ENCODE measurements around the gene KCNJ12. TPM values are rescaled to one million over a fixed set of nuclear protein-coding genes. Genes with fewer than 3 reads are reported as not detected.
"Not testable (repeated sequence)": the region's sequence is repeated elsewhere in the genome, so short reads cannot be mapped to it uniquely, and the experiment has no call there.

Gene KCNJ12
- total RNA-seq, 1 donor from 2014 or later: 11.4 TPM

DNA sequence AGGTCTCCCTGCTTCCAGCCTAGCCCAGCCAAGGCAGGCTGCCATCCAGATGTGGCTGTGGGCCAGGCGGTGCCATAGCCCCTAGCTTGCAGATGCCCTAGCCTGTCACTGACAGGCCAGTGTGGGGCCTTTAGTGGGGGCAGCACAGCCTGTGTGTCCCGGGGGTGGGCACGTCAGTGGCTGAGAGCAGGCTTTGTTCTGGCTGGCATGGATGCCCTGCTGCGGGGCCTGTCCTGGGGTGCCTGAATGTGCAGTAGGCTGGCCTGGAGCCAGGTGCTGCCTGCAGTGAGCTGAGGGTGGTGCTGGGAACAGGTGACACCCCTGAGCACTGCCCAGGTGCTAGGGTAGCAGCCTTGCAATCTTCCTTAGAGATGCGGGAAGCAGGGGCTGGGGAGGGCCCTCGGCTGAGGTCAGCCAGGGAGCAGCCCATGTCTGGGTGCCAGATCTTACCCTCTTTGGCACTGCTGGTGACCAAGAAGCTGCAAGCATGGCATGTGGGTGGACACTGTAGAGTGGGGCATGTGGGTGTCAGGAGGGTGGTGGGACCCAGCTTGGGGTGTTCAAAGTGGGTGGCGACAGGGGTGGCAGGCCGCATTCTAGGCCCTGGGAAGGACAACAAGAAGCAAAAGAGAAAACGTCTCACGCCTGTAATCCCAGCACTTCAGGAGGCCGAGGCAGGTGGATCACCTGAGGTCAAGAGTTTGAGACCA lies 37.6 kb downstream of the KCNJ12 start:
- peak; percentile 35 for ATAC-seq
- DNase-seq; intact Hi-C loops (cut with micrococcal nuclease): not testable (repeated sequence)

DNA sequence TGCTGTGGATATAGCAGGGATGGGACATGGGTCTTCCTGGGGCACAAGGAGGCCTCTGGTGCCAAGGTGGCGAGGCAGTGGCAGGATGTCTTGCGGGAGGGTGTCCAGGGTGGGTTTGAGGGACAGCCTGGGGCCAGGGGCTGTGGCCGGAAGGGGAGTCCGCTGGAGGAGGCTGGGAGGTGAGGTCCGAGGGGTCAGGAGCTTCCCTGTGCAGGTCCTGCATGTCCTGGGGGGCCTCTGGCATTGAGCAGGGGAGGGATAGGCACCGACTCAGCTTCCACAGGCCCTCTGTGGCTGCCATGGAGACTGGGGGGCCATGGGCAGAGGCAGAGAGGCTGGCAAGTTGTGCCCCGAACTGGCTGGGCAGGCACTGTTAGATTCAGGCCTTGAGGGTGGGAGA lies 38.5 kb downstream of the KCNJ12 start:
- intact Hi-C loops (cut with micrococcal nuclease); ATAC-seq: not testable (repeated sequence)
- peak; percentile 13 for DNase-seq

DNA sequence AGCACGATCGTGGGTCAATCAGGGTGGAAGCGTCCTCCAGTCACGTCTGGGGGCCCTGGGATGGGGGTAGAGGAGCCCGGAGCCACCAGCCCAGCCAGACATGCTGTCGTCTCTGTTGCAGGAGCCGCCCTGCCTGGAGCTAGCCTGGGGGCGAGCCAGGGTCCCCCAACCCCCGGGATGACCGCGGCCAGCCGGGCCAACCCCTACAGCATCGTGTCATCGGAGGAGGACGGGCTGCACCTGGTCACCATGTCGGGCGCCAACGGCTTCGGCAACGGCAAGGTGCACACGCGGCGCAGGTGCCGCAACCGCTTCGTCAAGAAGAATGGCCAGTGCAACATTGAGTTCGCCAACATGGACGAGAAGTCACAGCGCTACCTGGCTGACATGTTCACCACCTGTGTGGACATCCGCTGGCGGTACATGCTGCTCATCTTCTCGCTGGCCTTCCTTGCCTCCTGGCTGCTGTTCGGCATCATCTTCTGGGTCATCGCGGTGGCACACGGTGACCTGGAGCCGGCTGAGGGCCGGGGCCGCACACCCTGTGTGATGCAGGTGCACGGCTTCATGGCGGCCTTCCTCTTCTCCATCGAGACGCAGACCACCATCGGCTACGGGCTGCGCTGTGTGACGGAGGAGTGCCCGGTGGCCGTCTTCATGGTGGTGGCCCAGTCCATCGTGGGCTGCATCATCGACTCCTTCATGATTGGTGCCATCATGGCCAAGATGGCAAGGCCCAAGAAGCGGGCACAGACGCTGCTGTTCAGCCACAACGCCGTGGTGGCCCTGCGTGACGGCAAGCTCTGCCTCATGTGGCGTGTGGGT lies 39.2 kb downstream of the KCNJ12 start:
- ATAC-seq; intact Hi-C loops (cut with micrococcal nuclease): not testable (repeated sequence)
- DNase-seq: peak; percentile 25

DNA sequence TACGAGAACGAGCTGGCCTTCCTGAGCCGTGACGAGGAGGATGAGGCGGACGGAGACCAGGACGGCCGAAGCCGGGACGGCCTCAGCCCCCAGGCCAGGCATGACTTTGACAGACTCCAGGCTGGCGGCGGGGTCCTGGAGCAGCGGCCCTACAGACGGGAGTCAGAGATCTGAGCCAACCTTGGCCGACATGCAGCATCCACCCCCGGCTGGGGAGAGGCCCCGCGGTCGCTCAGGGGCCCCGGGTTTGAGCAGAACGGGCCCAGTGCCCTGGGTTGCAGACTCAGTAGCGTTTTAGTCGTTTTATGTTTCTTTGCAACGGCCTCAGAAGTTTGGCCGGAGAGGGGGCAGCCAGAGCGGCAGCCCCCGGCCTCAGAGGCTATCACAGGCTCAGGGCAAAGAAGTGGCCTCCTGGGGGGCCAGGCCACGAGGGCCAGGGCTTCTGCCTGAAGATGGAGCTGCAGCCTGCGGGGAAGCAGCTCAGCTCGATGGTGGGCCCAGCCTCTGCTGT lies 40.4 kb downstream of the KCNJ12 start:
- ATAC-seq; intact Hi-C loops (cut with micrococcal nuclease): not testable (repeated sequence)
- peak; percentile 26 for DNase-seq

DNA sequence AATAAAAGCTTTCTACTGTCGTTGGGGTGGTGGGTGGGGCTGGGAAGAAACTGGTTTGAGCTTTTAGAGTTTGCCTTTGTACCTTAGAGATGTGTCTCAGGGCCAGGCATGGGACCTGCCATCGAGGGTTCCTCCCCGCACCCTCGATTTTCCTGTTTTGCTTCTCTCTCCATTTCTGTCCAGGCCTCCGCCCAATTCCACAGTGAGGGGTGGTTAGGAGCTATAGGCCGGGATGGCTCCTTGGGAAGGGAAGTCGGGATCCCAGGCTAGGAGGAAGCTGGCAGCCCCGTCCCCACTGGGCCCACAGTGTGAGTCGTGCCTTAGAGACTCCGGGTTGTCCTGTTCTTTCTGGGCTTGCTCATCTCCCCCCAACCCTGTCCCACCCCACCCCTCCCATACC lies 41.2 kb downstream of the KCNJ12 start:
- intact Hi-C loops (cut with micrococcal nuclease); ATAC-seq: not testable (repeated sequence)

DNA sequence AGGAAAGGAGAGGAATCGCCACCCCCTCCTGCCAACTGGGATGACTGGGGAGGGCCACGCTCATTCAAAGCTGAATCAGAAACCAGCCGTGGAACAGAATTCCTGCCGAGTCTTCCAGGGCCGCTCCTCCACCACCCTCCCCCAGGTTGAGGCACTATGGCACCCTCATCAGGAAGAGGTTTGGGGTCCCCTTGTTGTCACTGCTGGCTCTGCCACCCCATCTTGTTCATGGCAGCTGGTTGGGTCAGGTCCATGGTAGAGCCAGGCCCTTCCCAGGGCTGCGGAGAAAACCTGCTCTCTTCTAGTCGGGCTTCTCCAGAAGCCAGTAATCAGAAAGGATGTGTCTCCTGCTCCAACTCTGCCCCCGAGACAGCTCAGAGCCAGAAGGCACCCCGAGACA lies 41.8 kb downstream of the KCNJ12 start:
- no peak for DNase-seq
- intact Hi-C loops (cut with micrococcal nuclease): no loop called here

More for the DNA sequence above, 41.2 kb downstream of the KCNJ12 start:
- peak; percentile 16 for DNase-seq

DNA sequence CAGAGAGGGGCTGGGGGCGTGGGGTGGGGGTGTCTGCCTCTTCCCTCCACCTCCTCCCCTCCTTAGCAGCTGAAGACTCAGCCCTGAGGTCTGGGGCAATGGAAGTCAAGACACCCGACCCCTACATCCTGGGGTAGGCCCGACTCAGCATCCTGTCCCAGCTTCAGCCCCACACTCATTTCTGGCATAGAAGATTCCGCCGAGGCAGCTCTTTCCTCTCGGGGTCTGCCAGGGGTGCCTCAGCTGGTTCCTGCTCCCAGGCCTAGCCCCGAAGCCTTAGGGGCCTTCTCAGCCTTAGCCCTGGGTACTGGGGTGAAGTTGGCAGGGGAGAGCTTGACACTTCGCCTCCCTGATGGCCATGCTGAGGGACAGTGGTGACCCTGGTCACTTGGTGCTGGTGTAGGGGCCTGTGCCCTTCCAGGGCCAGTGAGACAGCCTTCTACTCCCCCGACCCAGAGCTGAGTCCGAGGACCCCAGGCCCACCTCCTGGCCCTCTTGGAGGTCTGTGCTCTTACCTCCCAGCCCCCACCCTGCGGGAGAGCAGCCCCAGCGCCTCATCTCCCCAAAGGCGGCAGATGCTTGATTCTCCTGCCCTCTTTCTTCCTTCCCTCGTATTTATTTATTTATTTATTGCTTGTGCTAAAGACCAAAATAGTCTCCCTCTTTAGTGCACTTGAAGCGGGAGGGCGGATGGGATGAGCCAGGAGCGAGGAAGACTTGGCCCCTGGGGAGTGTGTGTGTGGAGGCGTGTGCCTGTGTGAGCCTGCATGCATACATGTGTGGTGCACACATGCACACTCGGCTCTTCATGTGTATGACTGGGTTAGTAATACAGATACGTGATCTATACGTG lies 42.5 kb downstream of the KCNJ12 start:
- no peak for ATAC-seq
- intact Hi-C loops (cut with micrococcal nuclease): no loop called here
- DNase-seq: peak; percentile 14

More for the DNA sequence above, 41.8 kb downstream of the KCNJ12 start:
- no peak for ATAC-seq

DNA sequence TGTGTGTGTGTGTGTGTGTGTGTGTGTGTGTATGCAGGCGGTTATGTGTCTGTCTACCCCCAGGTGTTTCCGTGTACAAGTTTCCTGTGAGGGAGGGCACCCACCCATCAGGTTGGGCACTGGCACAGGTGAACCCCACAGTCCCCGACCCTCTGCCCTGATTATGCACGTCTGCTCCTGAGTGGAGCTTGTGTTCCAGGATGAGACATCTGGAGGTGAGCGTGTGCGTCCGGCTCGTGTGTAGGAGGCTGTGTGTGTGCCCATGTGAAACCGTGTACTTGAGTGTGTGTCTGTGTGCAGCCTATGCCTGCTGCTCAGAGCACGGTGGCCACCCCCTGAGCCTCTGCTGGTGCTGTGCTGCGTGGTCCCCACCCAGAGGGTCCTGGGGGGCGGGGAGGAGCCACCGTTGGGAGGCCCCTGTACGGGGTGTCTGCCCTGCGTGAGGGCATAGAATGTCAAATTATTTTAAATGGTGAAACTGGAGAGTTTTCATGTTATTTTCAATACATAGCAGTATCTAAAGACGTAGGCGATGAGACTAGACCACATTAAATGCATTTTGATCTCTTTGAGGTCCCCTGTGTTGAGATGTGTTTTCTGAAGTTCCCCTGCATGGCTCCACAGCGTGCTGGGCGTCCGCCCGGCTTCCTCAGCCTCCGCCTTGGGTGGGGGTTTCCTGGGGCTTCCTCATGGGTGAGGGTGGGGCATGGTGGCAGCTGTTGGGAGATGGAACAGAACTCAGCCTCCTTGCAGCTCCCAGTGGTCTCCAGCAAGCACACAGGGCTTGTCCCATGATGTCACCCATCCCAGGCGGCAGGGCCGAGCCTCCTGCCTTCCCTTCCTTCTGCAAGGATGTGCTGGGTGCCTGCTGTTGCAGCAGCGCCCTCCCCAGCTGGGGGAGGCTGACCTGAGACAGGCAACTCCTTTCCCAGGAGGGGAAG lies 43.4 kb downstream of the KCNJ12 start:
- DNase-seq: peak; percentile 31
- peak; percentile 36 for ATAC-seq
- intact Hi-C loops (cut with micrococcal nuclease): no loop called here

DNA sequence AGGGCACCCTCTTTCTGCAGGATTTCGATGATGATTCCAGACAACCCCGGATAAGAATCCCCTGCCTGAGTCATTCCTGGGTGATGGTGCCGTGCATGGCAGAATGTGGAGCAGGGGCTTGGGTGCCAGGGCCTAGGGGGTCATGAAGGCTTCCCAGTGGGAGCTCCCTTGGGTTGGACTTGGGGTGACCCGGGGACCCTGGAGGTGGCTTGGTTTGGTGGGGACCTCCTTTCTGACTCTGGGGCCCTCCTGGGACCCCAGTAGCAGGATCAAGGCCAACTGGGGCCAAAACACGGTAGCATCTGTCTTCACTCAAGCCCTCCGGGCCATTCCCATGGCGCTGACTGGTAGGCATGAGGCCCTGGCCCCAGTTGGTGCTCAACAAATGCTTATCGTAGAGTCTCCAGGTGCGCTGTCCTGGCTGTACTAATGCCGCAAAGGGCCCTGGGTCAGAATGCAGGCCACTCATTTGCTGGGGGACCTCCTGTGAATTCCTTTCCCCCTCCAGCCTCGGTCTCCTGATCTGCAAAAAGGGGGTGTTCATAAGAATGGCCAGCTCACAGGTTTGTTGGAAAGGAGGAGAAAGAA lies 44.4 kb downstream of the KCNJ12 start:
- DNase-seq; intact Hi-C loops (cut with micrococcal nuclease): not testable (repeated sequence)

DNA sequence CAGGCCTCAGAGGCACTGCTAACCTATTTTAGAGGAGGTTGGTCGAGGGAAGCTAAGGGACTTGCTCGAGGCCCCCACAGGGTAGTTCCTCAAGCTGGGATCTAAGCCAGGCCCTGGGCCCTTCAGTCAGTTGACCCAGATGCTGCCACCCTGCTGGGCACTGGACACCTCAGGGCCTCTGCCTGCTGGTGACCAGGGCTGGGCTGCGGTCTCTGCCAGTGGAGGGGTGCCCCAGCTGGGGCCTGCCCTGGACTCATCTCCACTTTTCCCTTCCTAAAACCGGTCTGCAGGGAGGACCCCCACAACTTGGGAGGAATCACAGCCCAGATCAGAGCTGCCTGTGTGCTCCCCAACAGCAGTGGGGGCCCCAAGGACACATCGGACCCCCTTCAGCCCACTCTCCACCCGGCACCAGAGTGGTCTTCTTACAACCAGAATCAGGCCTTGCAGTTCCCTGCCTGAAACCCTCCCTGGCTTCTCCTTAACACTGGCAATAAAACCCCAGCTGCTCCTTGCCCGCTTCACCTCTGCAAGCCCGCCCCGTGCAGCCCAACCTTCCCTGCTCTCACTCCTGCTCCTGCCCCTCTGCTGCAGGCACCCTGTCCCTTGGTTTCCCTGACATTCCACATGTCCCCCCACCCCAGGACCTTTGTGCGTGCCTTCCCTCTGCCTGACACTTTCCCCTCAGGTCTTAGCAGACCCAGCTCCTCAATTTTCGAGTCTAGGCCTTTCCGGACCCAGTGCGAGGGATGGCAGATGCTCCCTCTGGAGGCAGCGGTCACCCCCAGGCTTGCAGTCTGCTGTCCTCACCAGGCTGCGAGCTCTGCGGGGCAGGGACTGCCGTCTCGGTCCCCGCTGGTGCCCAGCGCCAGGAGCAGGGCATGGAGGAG lies 45.5 kb downstream of the KCNJ12 start:
- intact Hi-C loops (cut with micrococcal nuclease): not testable (repeated sequence)
- DNase-seq: peak; percentile 29
- peak; percentile 6 for ATAC-seq

More for the DNA sequence above, 44.4 kb downstream of the KCNJ12 start:
- not testable (repeated sequence) for ATAC-seq

DNA sequence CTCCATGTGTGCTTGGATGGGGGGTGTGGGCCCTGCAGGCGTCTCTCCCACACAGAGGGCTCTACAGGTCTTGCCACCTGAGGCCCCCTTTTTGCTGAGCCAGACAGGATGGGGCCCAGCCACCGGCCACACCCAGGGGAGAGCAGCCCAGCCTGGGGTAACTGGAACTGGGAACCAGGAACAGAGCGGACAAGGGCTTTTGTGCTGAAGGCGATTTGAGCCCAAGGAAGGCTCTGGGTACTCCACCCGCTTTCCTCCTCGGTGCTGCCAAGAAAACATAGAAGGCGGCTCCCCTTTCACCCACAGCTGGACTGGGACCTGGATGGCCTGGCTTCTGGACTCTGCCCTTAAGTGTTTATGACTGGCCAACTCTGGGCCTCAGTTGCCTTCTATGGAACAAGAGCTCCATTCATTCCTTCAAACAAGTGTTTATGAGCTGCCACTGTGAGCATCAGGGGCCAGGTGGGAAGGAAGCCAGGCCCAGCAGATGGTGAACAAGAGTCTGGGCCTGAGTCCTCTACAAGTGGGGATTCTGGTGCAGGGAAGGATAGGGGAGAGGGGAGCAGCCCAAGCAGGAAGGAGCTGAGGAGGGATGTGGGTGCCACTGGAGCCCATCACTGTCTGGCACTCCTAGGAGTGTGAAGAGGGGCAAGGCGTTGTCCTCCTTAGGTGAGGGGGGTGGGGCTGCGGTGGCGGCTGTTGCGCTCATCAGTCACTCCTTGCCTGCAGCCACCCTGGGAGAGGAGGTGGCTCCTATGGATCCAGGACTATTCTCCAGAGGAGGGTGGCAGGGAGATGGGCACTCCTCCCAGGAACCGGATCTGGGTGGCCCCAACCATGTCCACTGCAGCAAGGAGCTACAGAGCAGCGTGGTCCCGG lies 46.4 kb downstream of the KCNJ12 start:
- intact Hi-C loops (cut with micrococcal nuclease): not testable (repeated sequence)
- ATAC-seq (peak; percentile 35), DNase-seq (peak; percentile 18)

DNA sequence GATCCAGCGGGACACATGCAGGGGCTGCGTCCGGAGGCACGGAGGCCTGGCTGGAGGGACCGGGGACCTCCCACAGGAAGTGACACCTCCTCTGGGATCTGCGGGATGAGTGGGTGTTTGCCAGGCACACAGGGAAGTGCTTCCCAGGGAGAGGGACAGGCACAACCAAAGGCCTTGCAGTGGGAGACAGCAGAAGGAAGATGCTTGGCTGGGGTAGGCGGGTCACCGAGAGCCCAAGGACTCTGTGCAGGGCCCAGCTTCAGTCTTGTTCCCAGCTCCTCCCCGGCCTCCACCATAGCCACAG lies 47.0 kb downstream of the KCNJ12 start:
- ATAC-seq (peak; percentile 8), DNase-seq (peak; percentile 23)
- intact Hi-C loops (cut with micrococcal nuclease): not testable (repeated sequence)

DNA sequence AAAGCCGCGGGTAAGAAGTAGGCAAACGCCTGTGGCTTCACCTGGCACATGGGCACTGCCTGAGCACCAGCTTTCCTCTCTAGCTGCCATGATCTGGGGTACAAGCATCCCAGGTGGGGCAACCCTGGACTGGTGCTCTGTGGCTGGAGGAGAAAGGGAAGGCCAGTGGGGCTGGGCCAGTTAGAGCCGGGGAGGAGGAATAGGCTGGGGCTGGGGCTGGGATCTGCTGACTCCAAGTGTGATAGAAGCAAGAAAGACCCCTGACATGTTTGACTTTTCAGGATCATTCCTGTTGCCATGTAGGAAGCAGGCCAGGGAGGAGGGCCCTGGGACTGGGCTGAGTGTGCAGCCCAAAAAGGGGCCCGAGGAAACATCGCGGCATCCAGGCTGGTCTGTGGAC lies 48.5 kb downstream of the KCNJ12 start:
- ATAC-seq; DNase-seq; intact Hi-C loops (cut with micrococcal nuclease): not testable (repeated sequence)

DNA sequence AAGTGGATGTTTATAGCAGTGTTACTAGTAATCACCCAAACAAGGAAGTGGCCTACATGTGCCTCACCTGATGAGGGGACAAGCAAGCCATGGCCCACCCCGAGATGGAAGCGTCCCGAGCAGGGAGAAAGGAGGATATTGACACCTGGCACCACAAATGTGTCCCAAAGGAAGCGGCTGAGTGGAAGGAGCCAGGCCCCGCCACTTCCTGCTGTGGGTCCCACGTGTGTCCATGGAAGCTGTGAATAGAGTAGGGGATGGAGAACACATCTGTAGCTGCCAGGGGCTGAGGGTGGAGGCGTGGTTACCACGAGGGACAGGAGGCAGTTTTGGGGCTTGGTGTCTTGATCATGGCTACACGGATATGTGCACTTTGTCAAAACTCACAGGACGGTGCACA lies 49.2 kb downstream of the KCNJ12 start:
- DNase-seq: peak; percentile 17
- intact Hi-C loops (cut with micrococcal nuclease): no loop called here
- no peak for ATAC-seq

DNA sequence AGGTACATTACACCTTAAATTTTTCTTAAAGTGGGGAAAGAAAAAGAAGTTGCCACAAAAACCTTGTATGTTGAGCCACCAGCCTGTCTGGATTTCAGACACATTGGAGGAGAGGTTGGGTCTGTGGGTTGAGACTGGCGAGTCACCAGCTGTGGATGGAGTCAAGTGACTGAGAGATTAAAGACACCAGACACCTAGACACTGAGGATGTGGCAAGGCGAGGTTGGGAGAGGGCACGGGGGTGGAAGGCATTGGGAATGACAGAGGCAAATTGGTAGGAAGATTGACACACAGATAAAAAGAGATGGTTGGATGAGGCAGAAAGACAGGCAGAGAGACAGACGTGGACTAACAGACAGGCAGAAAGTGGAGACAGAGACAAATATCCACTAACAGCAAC lies 49.6 kb downstream of the KCNJ12 start:
- no peak for ATAC-seq
- intact Hi-C loops (cut with micrococcal nuclease): no loop called here
- no peak for DNase-seq

DNA sequence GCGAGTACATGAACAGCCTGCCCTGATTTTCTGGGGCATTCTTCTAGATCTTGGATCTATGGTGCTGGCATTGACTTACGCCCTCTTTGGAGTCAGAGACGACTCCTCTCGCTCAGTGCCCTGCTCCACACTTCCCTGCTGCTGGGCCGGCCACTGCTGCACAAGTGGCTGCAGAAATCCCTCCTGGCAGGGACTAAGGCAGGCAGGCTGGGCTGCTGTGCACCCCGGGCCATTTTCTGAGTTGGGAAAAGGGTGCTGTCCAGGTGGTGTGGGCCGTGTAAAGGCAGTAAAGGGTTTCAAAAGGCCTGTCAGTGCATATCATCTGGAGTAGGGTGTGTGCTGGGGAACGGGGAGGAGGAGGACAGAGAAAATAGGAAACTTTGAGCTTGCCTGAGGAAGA lies 50.1 kb downstream of the KCNJ12 start:
- intact Hi-C loops (cut with micrococcal nuclease); ATAC-seq; DNase-seq: not testable (repeated sequence)
